Sigmoid colon (tissue), 3 donors: Measurements from ENCODE around the gene PLK1.

Source experiments
- CTCF ChIP-seq, 4 experiments: fragments of 450-650 bp in 3 of 4; fragments of 200-600 bp in 1 of 4; IDR thresholded peaks; one replicate each; pipeline ENCODE4 v1.5.1; 2016 to 2019; ENCODE audit warnings: antibody characterized with exemption in 4 of 4, mild to moderate bottlenecking in 3 of 4, moderate library complexity in 2 of 4
- POLR2A ChIP-seq, 2 donors: fragments of 450-650 bp; IDR thresholded peaks; one replicate each; pipeline ENCODE4 v1.6.1; 2016; ENCODE audit warnings: antibody characterized with exemption in 2 of 2, mild to moderate bottlenecking in 2 of 2, moderate library complexity in 2 of 2

GRCh38 chr16:23692190-23692837 is 13.6 kb downstream of the PLK1 start:
- TF ChIP-seq CTCF (IDR thresholded peaks at IDR 0.05) (no peak), POLR2A (IDR thresholded peaks at IDR 0.05) (no peak)
